ENCODE measurements around the gene PLA2G2C. TPM values are rescaled to one million over a fixed set of nuclear protein-coding genes. Genes with fewer than 3 reads are reported as not detected.
"Not testable (repeated sequence)": the region's sequence is repeated elsewhere in the genome, so short reads cannot be mapped to it uniquely, and the experiment has no call there.

PLA2G2C gene
- total RNA-seq, 1 experiment from 2014 or later = not detected

GRCh38 chr1:20233866-20234265, 47.5 kb upstream of the PLA2G2C start:
- DNase-seq (ENCODE audit: low spot score) (no peak), ATAC-seq (0 out of 2 replicates have a peak, but pooled peaks have one; percentile 32)
- Mint-ChIP-seq H3K9me3 (no peaks in the 10 kb centered on the region), H3K36me3 (no peaks in the 10 kb centered on the region), H3K27me3 (ENCODE audit: low read depth) (no peaks in the 10 kb centered on the region), H3K27ac (no peak overlapping the region), H3K4me1 (peaks cover 28% of the 10 kb centered on the region), H3K4me3 (no peak overlapping the region)
- CTCF ChIA-PET = interaction anchor here (0.9 to 2.3 kb wide), 3 partner anchors 21 to 117 kb away, joined by 3 to 17 read pairs (median 5); no protein-coding TSS in a partner anchor
- POLR2A ChIA-PET = no interaction called here
- no peak for TF ChIP-seq ZNF138 (CRISPR knock-in tag; conservative IDR thresholded peaks at IDR 0.05)
- TF ChIP-seq MYBL2 (CRISPR knock-in tag; IDR thresholded peaks at IDR 0.05) = no peak
- TF ChIP-seq NFYB (CRISPR knock-in tag; conservative IDR thresholded peaks at IDR 0.05; ENCODE audit: low read depth) = no peak
- no peak for TF ChIP-seq CREB1 (CRISPR knock-in tag; IDR thresholded peaks at IDR 0.05)
- no peak for TF ChIP-seq HMGXB4 (CRISPR knock-in tag; IDR thresholded peaks at IDR 0.05)
- TF ChIP-seq PREB (CRISPR knock-in tag; IDR thresholded peaks at IDR 0.05; ENCODE audit: borderline replicate concordance) = no peak
- no peak for TF ChIP-seq TCF7 (CRISPR knock-in tag; IDR thresholded peaks at IDR 0.05; ENCODE audit: low read depth)
- no peak for TF ChIP-seq JUN (CRISPR knock-in tag; IDR thresholded peaks at IDR 0.05)
- TF ChIP-seq ZNF281 (CRISPR knock-in tag; IDR thresholded peaks at IDR 0.05) = no peak
- no peak for TF ChIP-seq NR3C1 (CRISPR knock-in tag; conservative IDR thresholded peaks at IDR 0.05; ENCODE audit: low read depth)
- TF ChIP-seq ZNF416 (CRISPR knock-in tag; IDR thresholded peaks at IDR 0.05) = no peak
- no peak for TF ChIP-seq ZNF512 (CRISPR knock-in tag; IDR thresholded peaks at IDR 0.05; ENCODE audit: borderline replicate concordance)
- no peak for TF ChIP-seq ZNF423 (CRISPR knock-in tag; IDR thresholded peaks at IDR 0.05)
- TF ChIP-seq SMAD3 (CRISPR knock-in tag; IDR thresholded peaks at IDR 0.05; ENCODE audit: borderline replicate concordance) = no peak
- TF ChIP-seq SP1 (CRISPR knock-in tag; conservative IDR thresholded peaks at IDR 0.05) = no peak
- no peak for TF ChIP-seq TP53 (CRISPR knock-in tag; IDR thresholded peaks at IDR 0.05)
- no peak for TF ChIP-seq TEAD1 (CRISPR knock-in tag; IDR thresholded peaks at IDR 0.05)
- TF ChIP-seq SMAD4 (CRISPR knock-in tag; IDR thresholded peaks at IDR 0.05) = no peak

- ATAC-seq = peak; percentile 57
- H3K9me3 Mint-ChIP-seq = no peaks in the 10 kb centered on the region
- TF ChIP-seq ATF2 (CRISPR knock-in tag; IDR thresholded peaks at IDR 0.05; ENCODE audit: borderline replicate concordance, low read depth) = no peak
- no peak overlapping the region for H3K4me3 Mint-ChIP-seq
- peaks cover 28% of the 10 kb centered on the region for H3K4me1 Mint-ChIP-seq
- no peak for DNase-seq (ENCODE audit: low spot score)
- no peaks in the 10 kb centered on the region for H3K36me3 Mint-ChIP-seq
- POLR2A ChIA-PET = no interaction called here
- H3K27me3 Mint-ChIP-seq (ENCODE audit: low read depth) = no peaks in the 10 kb centered on the region; the same call in 1 of the 2 replicates
- CTCF ChIA-PET = interaction anchor here (0.9 to 2.3 kb wide), 3 partner anchors 20 to 118 kb away, joined by 3 to 17 read pairs (median 5); no protein-coding TSS in a partner anchor
- no peak overlapping the region for H3K27ac Mint-ChIP-seq
Measured at GRCh38 chr1:20233394-20233793, 47.1 kb upstream of the PLA2G2C start.

- POLR2A ChIA-PET; H3K9me3 Mint-ChIP-seq; ATAC-seq; H3K27ac Mint-ChIP-seq; DNase-seq (ENCODE audit: low spot score); H3K4me3 Mint-ChIP-seq; H3K36me3 Mint-ChIP-seq; CTCF ChIA-PET; H3K27me3 Mint-ChIP-seq (ENCODE audit: low read depth): not testable (repeated sequence)
- peaks cover 35% of the 10 kb centered on the region for H3K4me1 Mint-ChIP-seq
Measured at GRCh38 chr1:20232564-20232963, 46.2 kb upstream of the PLA2G2C start.

Data from WTC11 (cell line).